Endothelial cell (in vitro differentiated cells): ENCODE results near the gene DEPP1. TPM values are rescaled to one million over a fixed set of nuclear protein-coding genes. Genes with fewer than 3 reads are reported as not detected.

Experiments used
- DNase-seq: peaks from one replicate; pipeline ENCODE4 v3.0.0; 2021; ENCODE audit warnings: low spot score
- H3K27ac Mint-ChIP-seq: one replicate; pipeline ENCODE4 v1.8.0; 2021; ENCODE audit warnings: mixed read lengths, inconsistent platforms; ENCODE audit not compliant: unreplicated experiment
- H3K27me3 Mint-ChIP-seq: one replicate; pipeline ENCODE4 v1.8.0; 2021; ENCODE audit warnings: mild to moderate bottlenecking, moderate library complexity, mixed read lengths, inconsistent platforms; ENCODE audit not compliant: unreplicated experiment
- H3K36me3 Mint-ChIP-seq: one replicate; pipeline ENCODE4 v1.8.0; 2021; ENCODE audit warnings: mild to moderate bottlenecking, low read depth, mixed read lengths, inconsistent platforms; ENCODE audit not compliant: unreplicated experiment
- H3K4me1 Mint-ChIP-seq: one replicate; pipeline ENCODE4 v1.8.0; 2021; ENCODE audit warnings: mild to moderate bottlenecking, mixed read lengths, inconsistent platforms; ENCODE audit not compliant: unreplicated experiment
- H3K4me3 Mint-ChIP-seq: one replicate; pipeline ENCODE4 v1.8.0; 2021; ENCODE audit warnings: mild to moderate bottlenecking, mixed read lengths, inconsistent platforms; ENCODE audit not compliant: unreplicated experiment
- H3K9me3 Mint-ChIP-seq: one replicate; pipeline ENCODE4 v1.8.0; 2021; ENCODE audit warnings: mixed read lengths, inconsistent platforms; ENCODE audit not compliant: unreplicated experiment
- CTCF ChIP-seq: fragments of 200-600 bp; sonication (generic); IDR thresholded peaks from one replicate; pipeline ENCODE4 v1.5.0; 2021; ENCODE audit warnings: antibody characterized with exemption; ENCODE audit not compliant: unreplicated experiment
- total RNA-seq: library from RNA; stranded (reverse); fragmentation: NEBNext Ultra II Directional; extraction: Animal tissue kit (Norgen Biotek cat#: 25700); gene quantifications from one replicate; pipeline ENCODE4 v1.2.1, GENCODE V29; 2021; ENCODE audit not compliant: unreplicated experiment

Gene DEPP1
- total RNA-seq, 1 donor from 2014 or later = 22.5 TPM

- TF ChIP-seq CTCF = no peak
- no peak for DNase-seq
- no peaks in the 10 kb centered on the region for H3K36me3 Mint-ChIP-seq
- H3K9me3 Mint-ChIP-seq = no peaks in the 10 kb centered on the region
- H3K4me1 Mint-ChIP-seq = peaks cover 24% of the 10 kb centered on the region
- no peak overlapping the region for H3K27ac Mint-ChIP-seq
- peaks cover 4% of the 10 kb centered on the region for H3K27me3 Mint-ChIP-seq
- no peak overlapping the region for H3K4me3 Mint-ChIP-seq
Observed at GRCh38 chr10:44949127-44949802, 29.3 kb downstream of the DEPP1 start.

- H3K27me3 Mint-ChIP-seq = peaks cover 4% of the 10 kb centered on the region
- DNase-seq = no peak
- H3K27ac Mint-ChIP-seq = no peak overlapping the region
- no peaks in the 10 kb centered on the region for H3K36me3 Mint-ChIP-seq
- H3K4me1 Mint-ChIP-seq = peaks cover 24% of the 10 kb centered on the region
- TF ChIP-seq CTCF = no peak
- H3K4me3 Mint-ChIP-seq = no peak overlapping the region
- H3K9me3 Mint-ChIP-seq = no peaks in the 10 kb centered on the region
Observed at GRCh38 chr10:44948642-44949041, 30.0 kb downstream of the DEPP1 start.

GRCh38 chr10:44947371-44948152 lies 31.0 kb downstream of the DEPP1 start:
- DNase-seq = no peak
- no peak overlapping the region for H3K4me3 Mint-ChIP-seq
- peaks cover 4% of the 10 kb centered on the region for H3K27me3 Mint-ChIP-seq

GRCh38 chr10:44946205-44946604 lies 32.4 kb downstream of the DEPP1 start:
- Mint-ChIP-seq H3K4me1 (peaks cover 14% of the 10 kb centered on the region), H3K36me3 (no peaks in the 10 kb centered on the region), H3K9me3 (no peaks in the 10 kb centered on the region), H3K4me3 (no peak overlapping the region), H3K27ac (no peak overlapping the region), H3K27me3 (peaks cover 4% of the 10 kb centered on the region)
- TF ChIP-seq CTCF = no peak
- no peak for DNase-seq

More at GRCh38 chr10:44947371-44948152, 31.0 kb downstream of the DEPP1 start:
- H3K9me3 Mint-ChIP-seq = no peaks in the 10 kb centered on the region
- no peak overlapping the region for H3K27ac Mint-ChIP-seq
- no peaks in the 10 kb centered on the region for H3K36me3 Mint-ChIP-seq
- no peak for TF ChIP-seq CTCF
- peaks cover 15% of the 10 kb centered on the region for H3K4me1 Mint-ChIP-seq

- H3K36me3 Mint-ChIP-seq = no peaks in the 10 kb centered on the region
- no peak for DNase-seq
Observed at GRCh38 chr10:44944354-44944753, 34.3 kb downstream of the DEPP1 start.

More at GRCh38 chr10:44944354-44944753, 34.3 kb downstream of the DEPP1 start:
- H3K27me3 Mint-ChIP-seq = no peaks in the 10 kb centered on the region
- H3K9me3 Mint-ChIP-seq = no peaks in the 10 kb centered on the region
- peaks cover 14% of the 10 kb centered on the region for H3K4me1 Mint-ChIP-seq
- H3K27ac Mint-ChIP-seq = no peak overlapping the region
- no peak overlapping the region for H3K4me3 Mint-ChIP-seq
- no peak for TF ChIP-seq CTCF
